ENCODE results near the gene GATA3.
A peak's percentile ranks its signal among the peaks of the same experiment; 100 is the strongest.

Gene GATA3

DNA sequence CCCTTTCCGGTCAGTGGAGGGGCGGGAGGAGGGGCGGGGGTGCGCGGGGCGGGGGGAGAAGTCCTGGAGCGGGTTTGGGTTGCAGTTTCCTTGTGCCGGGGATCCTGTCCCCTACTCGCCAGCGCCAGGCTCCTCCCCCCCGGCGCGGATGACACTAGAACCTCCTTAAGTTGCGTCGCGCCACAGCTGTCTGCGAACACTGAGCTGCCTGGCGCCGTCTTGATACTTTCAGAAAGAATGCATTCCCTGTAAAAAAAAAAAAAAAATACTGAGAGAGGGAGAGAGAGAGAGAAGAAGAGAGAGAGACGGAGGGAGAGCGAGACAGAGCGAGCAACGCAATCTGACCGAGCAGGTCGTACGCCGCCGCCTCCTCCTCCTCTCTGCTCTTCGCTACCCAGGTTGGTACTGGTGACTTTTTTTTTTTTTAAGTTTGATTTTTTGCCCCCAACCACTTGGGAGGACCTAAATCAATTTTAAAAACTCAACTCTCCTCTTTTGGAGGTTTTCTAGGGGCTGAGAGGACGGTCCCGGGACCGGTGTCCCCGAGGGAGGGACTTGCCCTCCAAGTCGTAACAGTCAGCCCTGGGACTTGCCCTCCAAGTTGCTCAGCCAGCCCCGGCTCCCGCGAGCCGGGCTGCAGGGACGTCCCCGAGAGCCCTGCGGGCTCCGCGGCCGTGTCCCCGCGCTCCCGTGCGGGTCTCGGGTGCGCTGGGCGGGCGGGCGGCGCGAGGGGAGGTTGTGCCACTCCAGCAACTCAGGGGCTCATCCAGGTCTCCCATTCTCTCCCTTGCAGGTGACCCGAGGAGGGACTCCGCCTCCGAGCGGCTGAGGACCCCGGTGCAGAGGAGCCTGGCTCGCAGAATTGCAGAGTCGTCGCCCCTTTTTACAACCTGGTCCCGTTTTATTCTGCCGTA lies at the start of gene GATA3:
TSS of gene GATA3 (plus strand) at position 195 of the 914 bp plus-strand sequence. CDS start 968 bp downstream, outside the sequence.
- TF ChIP-seq Cebpa-rat (IDR thresholded peaks at IDR 0.05) = no peak
- no peak within 1 kb of the TSS for H3K27ac ChIP-seq
- no peaks in the 10 kb centered on the region for H3K36me3 ChIP-seq
- peaks cover 0 to 74% (median 43%) of the 10 kb centered on the region in 11 experiments; a peak in 19 of 22 replicates for H4K20me1 ChIP-seq
- H3K4me3 ChIP-seq = peak within 1 kb of the TSS; percentile 48 to 68 (median 56)
- H3K27me3 ChIP-seq = peaks cover 98 to 100% (median 100%) of the 10 kb centered on the region in 11 experiments
- H3K4me1 ChIP-seq = peaks cover 17 to 37% (median 25%) of the 10 kb centered on the region in 10 experiments; a peak in 19 of 20 replicates
- peak within 1 kb of the TSS; percentile 82 to 100 (median 91) for H3K4me2 ChIP-seq
- H3K9me3 ChIP-seq (replicated peaks in 1 of 11) = peaks cover 0 to 14% (median 13%) of the 10 kb centered on the region in 11 experiments; a peak in 14 of 22 replicates
- peak within 1 kb of the TSS in 3 of 11 experiments; percentile 1 to 28 (median 4); a peak in 2 of 22 replicates for H3K9ac ChIP-seq

- H3K4me3 ChIP-seq = no peak overlapping the region
- peaks cover 15 to 34% (median 23%) of the 10 kb centered on the region in 11 experiments for H3K9me3 ChIP-seq (replicated peaks in 1 of 11)
- no peak overlapping the region for H3K9ac ChIP-seq
- no peak overlapping the region for H3K27ac ChIP-seq
- peaks cover 7 to 13% (median 9%) of the 10 kb centered on the region in 10 experiments; a peak in 15 of 20 replicates for H3K4me1 ChIP-seq
- peaks cover 32 to 64% (median 38%) of the 10 kb centered on the region in 11 experiments for H3K36me3 ChIP-seq
- no peaks in the 10 kb centered on the region for H3K27me3 ChIP-seq
- H3K4me2 ChIP-seq = peak overlapping the region in 10 of 11 experiments; percentile 1 to 40 (median 8); a peak in 10 of 22 replicates
- H4K20me1 ChIP-seq = no peaks in the 10 kb centered on the region
- TF ChIP-seq Cebpa-rat (IDR thresholded peaks at IDR 0.05) = no peak
Measured at GRCh38 chr10:8006274-8006999, 48.1 kb upstream of the GATA3 start.

DNA sequence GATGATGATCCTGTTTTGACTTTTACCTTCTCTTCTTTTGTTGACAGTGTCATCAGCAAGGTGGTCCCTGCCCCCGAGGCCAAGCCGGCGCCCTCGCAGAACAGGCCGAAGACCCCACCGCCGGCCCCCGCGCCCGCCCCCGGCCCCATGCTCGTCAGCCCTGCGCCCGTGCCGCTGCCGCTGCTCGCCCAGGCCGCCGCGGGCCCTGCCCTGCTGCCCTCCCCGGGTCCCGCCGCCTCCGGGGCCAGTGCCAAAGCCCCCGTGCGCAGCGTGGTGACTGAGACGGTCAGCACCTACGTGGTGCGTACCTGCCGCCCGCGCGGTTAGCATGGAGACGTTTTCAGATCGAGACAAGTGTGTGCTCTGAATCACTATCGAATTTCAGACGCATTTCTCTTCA lies 45.5 kb upstream of the GATA3 start:
- Histone ChIP-seq H3K4me3 (no peak overlapping the region), H3K4me1 (peaks cover 7 to 13% (median 9%) of the 10 kb centered on the region in 10 experiments; a peak in 15 of 20 replicates), H3K4me2 (no peak overlapping the region), H3K27ac (no peak overlapping the region), H3K27me3 (no peaks in the 10 kb centered on the region), H3K9ac (no peak overlapping the region), H3K9me3 (replicated peaks in 1 of 11) (peaks cover 9 to 20% (median 16%) of the 10 kb centered on the region in 11 experiments), H3K36me3 (peaks cover 39 to 83% (median 57%) of the 10 kb centered on the region in 11 experiments), H4K20me1 (no peaks in the 10 kb centered on the region)
- TF ChIP-seq Cebpa-rat (IDR thresholded peaks at IDR 0.05) = no peak

DNA sequence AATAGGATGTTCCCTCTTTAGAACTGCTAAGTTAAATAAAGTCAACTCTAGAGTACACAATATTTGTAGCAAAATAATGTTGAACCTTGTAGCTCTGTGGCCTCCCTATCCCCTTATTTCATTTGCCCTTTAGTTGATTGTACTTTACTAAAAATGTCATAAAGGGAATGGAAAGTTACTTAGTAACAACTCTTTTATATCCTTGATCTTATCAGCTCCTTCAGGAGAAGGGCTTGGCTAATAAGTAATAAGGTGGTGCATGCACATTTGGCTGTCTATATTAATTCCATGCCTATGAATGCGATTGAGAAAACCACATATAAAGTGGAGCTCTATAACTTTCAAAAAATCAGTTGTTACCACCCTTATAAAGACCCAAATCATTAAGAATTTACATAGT lies 41.5 kb upstream of the GATA3 start:
- H3K4me1 ChIP-seq = no peaks in the 10 kb centered on the region
- no peaks in the 10 kb centered on the region for H3K9me3 ChIP-seq (replicated peaks in 1 of 11)
- no peak overlapping the region for H3K4me2 ChIP-seq
- no peak overlapping the region for H3K9ac ChIP-seq
- peaks cover 50 to 80% (median 69%) of the 10 kb centered on the region in 11 experiments for H3K36me3 ChIP-seq
- TF ChIP-seq Cebpa-rat (IDR thresholded peaks at IDR 0.05) = no peak
- no peak overlapping the region for H3K27ac ChIP-seq
- no peaks in the 10 kb centered on the region for H3K27me3 ChIP-seq
- no peaks in the 10 kb centered on the region for H4K20me1 ChIP-seq
- H3K4me3 ChIP-seq = no peak overlapping the region

GRCh38 chr10:8013619-8014018 lies 40.9 kb upstream of the GATA3 start:
- TF ChIP-seq Cebpa-rat (IDR thresholded peaks at IDR 0.05) = no peak
- H3K9me3 ChIP-seq (replicated peaks in 1 of 11) = no peaks in the 10 kb centered on the region
- no peak overlapping the region for H3K4me2 ChIP-seq
- peaks cover 50 to 77% (median 63%) of the 10 kb centered on the region in 11 experiments for H3K36me3 ChIP-seq
- no peak overlapping the region for H3K4me3 ChIP-seq
- H3K4me1 ChIP-seq = no peaks in the 10 kb centered on the region
- no peaks in the 10 kb centered on the region for H3K27me3 ChIP-seq
- H3K27ac ChIP-seq = no peak overlapping the region
- no peaks in the 10 kb centered on the region for H4K20me1 ChIP-seq
- H3K9ac ChIP-seq = no peak overlapping the region

GRCh38 chr10:8014649-8015048 lies 39.8 kb upstream of the GATA3 start:
- H4K20me1 ChIP-seq = no peaks in the 10 kb centered on the region

DNA sequence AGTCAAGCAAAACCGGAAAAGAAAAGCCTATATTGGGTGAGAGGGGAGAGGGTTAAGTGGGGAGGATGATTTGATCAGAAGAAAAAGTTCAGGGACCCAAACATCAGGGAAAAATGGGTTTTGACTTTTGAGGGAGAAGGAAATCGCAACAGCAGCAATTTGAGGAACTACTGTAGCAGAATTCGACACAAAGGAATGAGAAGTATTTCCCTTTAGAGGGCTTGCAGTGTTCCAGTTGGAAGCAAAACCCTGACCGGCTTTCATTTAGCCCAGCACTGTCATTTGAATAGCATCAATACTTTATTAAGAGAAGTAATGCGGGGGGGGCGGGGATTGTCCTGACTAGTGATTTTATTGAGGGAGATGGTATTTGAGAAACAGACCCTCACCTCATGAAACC lies 37.2 kb upstream of the GATA3 start:
- Histone ChIP-seq H3K27me3 (no peaks in the 10 kb centered on the region), H3K9ac (no peak overlapping the region), H3K36me3 (peaks cover 22 to 43% (median 32%) of the 10 kb centered on the region in 11 experiments), H3K4me2 (no peak overlapping the region), H4K20me1 (no peaks in the 10 kb centered on the region), H3K4me1 (no peaks in the 10 kb centered on the region), H3K27ac (no peak overlapping the region), H3K9me3 (replicated peaks in 1 of 11) (no peaks in the 10 kb centered on the region), H3K4me3 (no peak overlapping the region)
- no peak for TF ChIP-seq Cebpa-rat (IDR thresholded peaks at IDR 0.05)

More at GRCh38 chr10:8014649-8015048, 39.8 kb upstream of the GATA3 start:
- Histone ChIP-seq H3K4me2 (no peak overlapping the region), H3K4me3 (no peak overlapping the region), H3K27me3 (no peaks in the 10 kb centered on the region), H3K4me1 (no peaks in the 10 kb centered on the region), H3K9me3 (replicated peaks in 1 of 11) (no peaks in the 10 kb centered on the region), H3K36me3 (peaks cover 44 to 68% (median 56%) of the 10 kb centered on the region in 11 experiments), H3K27ac (no peak overlapping the region), H3K9ac (no peak overlapping the region)
- no peak for TF ChIP-seq Cebpa-rat (IDR thresholded peaks at IDR 0.05)

DNA sequence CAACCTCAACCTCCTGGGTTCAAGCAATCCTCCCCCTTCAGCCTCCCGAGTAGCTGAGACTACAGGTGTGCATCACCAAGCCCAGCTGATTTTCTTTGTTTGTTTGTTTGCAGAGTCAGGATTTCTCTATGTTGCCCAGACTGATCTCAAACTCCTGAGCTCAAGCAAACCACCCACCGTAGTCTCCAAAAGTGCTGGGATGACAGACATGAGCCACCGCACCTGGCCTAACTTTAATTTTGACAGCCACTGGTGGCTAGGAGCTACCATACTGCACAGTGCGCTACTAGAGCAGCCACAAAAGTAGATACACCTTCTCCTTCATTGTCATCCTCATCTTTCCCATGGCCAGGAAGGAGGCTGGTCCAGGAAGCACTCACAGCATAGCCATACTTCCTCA lies 31.2 kb upstream of the GATA3 start:
- H3K9ac ChIP-seq = no peak overlapping the region
- no peaks in the 10 kb centered on the region for H3K9me3 ChIP-seq (replicated peaks in 1 of 11)
- no peaks in the 10 kb centered on the region for H3K36me3 ChIP-seq
- TF ChIP-seq Cebpa-rat (IDR thresholded peaks at IDR 0.05) = no peak
- no peak overlapping the region for H3K27ac ChIP-seq
- H3K4me1 ChIP-seq = no peaks in the 10 kb centered on the region
- no peak overlapping the region for H3K4me3 ChIP-seq
- no peaks in the 10 kb centered on the region for H4K20me1 ChIP-seq
- H3K27me3 ChIP-seq = no peaks in the 10 kb centered on the region
- H3K4me2 ChIP-seq = no peak overlapping the region

DNA sequence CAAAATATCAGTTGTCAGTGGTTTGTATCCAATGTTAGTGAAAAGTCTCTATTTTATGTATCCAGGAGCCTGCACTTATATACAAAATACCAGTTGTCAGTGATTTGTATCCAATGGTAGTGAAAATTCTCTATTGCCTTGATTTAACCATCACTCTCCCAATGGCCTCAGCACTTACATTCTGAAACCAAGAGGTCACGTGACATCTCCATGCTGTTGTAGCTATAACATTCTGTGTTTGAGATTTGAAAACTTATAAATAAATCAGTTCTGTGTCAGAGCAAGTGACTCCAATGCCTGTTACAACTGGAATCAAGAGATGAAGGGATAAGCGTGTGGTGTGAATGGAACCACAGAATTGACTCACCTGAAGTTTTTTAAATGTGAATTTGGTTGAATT lies 30.6 kb upstream of the GATA3 start:
- no peak for TF ChIP-seq Cebpa-rat (IDR thresholded peaks at IDR 0.05)
- Histone ChIP-seq H3K27ac (no peak overlapping the region), H3K27me3 (no peaks in the 10 kb centered on the region)

More for the DNA sequence above, 30.6 kb upstream of the GATA3 start:
- no peak overlapping the region for H3K4me3 ChIP-seq
- no peaks in the 10 kb centered on the region for H3K9me3 ChIP-seq (replicated peaks in 1 of 11)
- H4K20me1 ChIP-seq = no peaks in the 10 kb centered on the region
- H3K9ac ChIP-seq = no peak overlapping the region
- no peaks in the 10 kb centered on the region for H3K36me3 ChIP-seq
- H3K4me1 ChIP-seq = no peaks in the 10 kb centered on the region
- H3K4me2 ChIP-seq = no peak overlapping the region
